ENCODE results near the gene CELF2. TPM values are rescaled to one million over a fixed set of nuclear protein-coding genes. Genes with fewer than 3 reads are reported as not detected.

CELF2 gene
- total RNA-seq, 1 experiment from 2014 or later, result 0.51 TPM

DNA sequence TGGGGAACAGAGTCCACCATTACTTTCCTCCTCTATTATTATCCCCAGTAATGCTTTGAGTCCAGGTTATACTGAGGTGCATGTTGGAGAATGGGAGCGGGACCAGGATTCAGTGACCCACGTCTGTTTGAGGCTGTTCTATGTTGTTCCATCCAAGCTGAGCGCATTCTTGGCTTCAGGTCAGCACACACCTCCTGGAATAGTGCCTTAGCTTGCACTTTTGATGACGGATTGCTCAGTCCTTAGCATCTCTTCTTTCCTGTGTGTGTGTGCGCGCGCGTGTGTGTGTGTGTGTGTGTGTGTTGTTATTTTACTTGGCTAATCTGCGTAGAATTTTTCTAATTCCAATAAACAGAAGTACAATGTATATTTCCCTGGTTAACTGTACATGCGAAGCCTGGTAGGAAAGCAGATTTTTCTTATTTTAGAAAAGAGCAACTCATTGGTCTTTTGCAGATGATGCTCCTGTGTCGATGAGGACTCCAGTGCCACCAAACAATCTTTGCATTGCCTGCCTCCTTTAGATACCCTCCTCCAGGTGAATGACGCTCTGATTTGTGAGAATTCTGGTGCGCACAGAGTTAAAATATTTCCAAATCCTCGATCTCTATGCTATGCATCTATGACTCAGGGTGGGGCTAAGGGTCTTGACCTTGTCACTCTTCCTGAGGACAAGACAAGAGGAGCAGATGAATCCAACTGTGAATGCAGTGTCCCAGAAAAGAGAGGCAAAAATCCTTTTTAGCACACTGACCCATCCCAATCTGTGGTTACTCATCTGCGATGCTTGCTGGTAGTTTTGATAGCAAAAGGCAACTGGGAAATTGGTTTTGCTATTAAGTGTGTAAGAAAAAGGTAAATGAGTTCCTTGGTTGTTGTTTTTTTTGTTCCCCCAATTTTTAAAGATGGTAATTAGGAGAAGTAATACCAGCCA, 13.3 kb upstream of the CELF2 start:
- DNase-seq (ENCODE audit: low read depth), result no peak

DNA sequence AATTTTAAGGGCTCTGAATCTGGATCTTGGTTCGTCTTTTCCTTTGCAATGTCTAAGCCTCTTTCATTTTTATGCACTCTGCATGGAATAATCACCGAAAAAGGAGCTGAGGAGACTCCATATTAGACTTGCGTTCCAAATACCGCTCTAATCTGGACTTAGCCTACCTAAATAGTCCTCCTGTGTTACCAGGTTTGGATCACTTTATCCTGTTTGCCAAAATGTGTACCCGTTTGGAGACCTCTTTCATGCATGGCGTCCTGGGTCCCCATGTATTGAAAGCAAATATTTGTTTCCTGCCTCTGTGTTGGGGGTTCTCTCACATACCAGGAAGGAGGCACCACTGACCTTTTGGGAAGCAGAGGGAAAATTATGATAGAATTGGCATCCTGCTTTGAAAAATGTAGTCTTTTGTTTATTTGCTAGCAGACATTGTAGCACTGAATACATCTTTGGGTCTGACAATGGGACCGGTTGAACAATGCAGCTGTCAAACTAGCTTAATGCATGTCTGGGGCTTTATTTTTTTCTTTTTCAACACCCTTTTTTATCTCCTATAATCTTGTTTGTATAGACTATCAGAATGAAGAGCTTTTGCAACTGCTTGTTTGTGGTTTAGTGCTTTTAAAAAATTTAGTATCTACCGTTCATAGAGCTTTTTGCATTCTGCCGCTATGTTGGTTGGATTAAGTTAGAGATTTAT, 11.8 kb upstream of the CELF2 start:
- DNase-seq (ENCODE audit: low read depth), result no peak

- no peak for DNase-seq (ENCODE audit: low read depth)
These were observed 11.2 kb upstream of the CELF2 start for GRCh38 chr10:11006428-11006825.

DNA sequence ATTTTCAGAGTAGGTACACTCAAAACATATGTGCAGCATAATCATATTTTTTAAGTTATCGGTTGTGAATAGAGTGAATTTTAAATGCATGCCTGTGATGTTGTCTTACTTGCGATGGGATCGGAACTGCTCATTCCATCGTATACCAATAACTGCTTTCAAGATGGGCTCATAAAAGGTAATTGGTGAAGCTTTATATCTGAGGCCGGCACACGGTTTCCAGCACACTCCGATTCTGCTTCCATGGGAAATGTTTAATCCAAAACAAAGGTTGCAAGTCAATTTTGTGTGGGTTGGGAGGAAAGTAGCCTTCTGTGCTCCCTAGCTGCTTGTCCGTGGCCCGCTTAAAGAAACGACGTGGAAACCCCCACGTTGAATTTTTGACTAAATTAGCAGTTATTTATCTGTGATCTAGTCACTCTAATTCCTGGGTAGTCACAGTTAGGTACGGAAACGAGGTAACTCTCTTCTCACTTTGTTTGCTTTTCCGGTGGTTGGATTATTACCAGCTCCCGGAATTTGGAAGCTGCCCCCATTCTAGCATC, 10.1 kb upstream of the CELF2 start:
- no peak for DNase-seq (ENCODE audit: low read depth)

DNA sequence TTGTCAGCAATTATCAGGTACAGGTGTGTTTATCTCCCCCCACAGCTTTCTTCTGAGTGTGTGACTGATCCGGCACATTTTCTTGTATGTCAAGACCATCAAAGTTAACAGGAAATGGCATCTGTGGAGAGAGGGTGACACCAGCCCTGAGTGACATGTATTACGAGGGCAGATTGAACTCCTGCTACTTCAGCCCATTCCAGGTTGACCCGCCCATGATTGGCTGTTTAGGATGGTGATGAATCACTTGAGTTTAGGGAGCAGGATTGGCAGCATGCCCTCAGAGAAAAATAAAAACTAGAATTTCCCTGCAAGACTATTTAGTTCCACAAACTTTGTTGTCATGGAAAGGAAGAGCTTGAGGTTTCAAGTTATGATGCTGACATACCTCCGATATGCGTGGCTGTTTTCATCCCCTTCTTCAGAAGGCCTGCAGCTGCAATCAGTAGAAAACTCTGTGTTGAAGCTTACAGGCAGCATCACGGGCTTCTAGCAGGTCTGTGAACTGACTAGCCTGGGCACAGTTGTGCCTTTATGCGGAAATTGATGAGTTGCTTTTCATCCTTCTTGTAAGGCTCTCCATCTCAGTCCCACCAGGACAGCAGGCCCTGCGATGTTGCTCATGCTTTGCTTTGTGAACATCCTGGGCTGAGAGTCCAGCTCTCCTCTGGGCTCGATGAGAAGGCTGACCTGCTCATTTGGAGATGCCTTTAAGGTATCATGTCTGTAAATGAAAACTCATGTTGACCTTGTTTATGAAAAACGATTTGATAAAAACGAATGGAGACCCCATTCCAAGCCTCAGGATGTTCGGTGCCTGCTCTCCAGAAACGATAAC, 8.0 kb upstream of the CELF2 start:
- DNase-seq (ENCODE audit: low read depth), result no peak

- DNase-seq (ENCODE audit: low read depth), result no peak
These were observed 7.1 kb upstream of the CELF2 start for GRCh38 chr10:11010582-11010981.

- no peak for DNase-seq (ENCODE audit: low read depth)
These were observed 6.2 kb upstream of the CELF2 start for GRCh38 chr10:11011436-11011835.

- no peak for DNase-seq (ENCODE audit: low read depth)
These were observed 5.7 kb upstream of the CELF2 start for GRCh38 chr10:11011984-11012383.

DNA sequence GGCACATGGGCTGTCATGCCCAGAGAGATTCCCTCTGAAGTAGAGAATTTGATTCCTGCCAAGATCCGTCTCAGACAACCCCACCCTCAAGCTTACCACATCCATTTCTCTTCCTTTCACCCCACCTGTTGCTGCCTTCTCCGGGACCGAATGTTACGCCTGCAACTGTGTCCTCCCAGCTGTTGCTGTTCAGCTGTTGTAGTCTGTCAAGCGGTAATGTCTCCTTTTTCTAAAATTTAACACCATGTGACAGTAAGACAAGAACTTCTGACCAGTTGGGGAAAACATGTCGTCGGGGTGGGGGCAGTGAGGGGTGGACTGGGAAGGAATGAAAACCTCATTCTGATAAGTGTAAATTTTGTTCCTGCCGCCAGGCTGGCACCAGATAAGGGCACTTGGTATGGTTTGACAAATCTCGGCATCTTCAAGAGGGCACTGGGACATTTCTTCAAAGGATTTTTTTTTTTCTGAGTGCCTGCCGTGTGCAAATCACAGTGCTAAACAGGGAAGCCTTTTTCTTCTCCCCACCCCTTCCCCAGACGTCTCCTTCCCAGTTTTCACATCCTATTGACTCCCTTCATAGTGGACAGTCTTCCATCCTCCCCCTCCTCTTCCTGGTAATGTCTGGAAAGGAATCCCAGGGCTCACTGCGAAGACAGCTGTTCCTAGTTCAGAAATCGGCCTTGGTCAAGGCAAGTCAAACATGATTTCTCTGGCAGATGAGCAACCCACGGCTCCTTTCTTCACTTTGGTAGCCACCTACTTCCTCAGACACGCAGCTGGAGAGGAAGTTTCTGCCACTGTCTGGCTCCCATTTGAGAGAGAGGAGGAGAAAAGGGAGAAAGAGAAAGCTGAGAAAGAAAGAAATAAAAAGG, 5.0 kb upstream of the CELF2 start:
- no peak for DNase-seq (ENCODE audit: low read depth)

DNA sequence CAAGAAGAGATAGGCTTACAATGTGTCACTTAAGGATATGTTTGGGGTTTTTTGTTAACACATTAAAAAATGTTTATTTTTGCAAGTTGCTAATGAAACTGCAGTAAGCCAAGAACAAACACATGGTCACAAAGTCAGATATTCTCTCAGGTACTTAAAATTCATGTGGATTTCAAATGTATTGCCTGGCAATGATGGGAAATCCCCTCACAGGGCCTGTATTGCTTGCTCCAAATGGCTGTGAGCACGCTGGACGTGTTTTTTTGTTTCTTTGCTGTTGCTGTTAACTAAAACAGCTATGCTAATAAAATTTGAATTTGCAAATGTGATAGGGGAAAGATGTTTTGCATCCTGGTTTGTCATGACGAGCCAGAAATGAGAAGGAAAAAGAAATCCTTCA, 3.8 kb upstream of the CELF2 start:
- DNase-seq (ENCODE audit: low read depth), result no peak

DNA sequence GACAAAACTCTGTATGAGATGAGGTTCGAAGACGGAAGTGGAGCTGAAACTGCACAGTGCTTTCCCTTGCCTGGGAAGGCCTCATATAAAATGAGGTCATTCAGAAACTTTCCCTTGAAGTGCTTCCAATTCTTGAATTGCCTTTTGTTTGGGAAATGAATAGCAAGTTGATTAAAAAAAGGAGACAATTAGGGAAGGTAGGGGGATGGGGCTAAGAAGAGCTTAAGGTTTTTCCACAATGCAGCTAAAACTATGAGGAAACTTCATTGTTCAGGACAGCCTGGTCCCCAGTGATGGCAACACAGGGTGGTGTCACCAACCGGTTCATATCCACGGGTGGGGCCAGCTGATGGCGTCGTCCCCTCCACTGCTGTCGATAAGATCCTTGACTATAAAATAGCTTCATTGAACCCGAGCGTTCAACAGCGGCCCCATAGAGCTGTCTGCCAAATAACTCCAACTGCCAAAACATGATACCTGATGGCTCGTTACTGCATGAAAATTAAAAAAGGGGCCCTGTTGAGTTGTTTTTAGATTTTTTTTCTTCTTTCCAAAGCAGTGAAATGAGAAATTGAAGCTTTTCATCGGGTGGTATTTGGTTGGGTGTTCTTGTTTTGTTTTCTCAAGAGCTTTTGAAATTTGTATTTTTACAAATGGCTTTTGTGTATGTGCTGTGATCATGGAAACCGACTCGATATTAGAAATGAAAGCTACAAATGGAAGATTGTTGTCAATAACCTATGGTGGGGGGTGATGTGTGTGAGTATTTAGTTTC, 2.8 kb upstream of the CELF2 start:
- no peak for DNase-seq (ENCODE audit: low read depth)

GRCh38 chr10:11015446-11015934, 2.2 kb upstream of the CELF2 start:
- no peak for DNase-seq (ENCODE audit: low read depth)

- DNase-seq (ENCODE audit: low read depth), result no peak
These were observed 587 bp upstream of the CELF2 start for GRCh38 chr10:11017000-11017569.

DNA sequence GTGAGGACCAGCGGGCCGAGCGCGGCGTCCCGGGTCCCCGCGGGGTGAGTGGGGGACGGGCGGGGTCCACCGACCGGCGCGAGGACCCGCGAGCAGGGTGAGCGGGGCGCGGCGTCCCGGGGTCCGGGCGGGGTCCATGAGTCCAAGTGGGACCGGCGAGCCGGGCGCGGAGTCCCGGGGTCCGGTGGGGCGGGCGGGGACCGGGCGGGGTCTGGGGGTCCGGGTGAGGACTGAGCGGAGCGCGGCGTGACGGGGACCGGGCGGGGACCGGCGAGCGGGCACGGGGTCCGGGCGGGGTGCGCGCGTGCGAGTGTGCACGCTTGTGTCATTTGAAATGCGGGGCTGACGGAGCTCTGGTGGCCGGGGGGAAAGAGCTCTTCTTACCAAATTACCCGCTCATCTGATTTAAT, 765 bp downstream of the CELF2 start:
- DNase-seq (ENCODE audit: low read depth), result no peak

- no peak for DNase-seq (ENCODE audit: low read depth)
These were observed 1.4 kb downstream of the CELF2 start for GRCh38 chr10:11018855-11019631.

DNA sequence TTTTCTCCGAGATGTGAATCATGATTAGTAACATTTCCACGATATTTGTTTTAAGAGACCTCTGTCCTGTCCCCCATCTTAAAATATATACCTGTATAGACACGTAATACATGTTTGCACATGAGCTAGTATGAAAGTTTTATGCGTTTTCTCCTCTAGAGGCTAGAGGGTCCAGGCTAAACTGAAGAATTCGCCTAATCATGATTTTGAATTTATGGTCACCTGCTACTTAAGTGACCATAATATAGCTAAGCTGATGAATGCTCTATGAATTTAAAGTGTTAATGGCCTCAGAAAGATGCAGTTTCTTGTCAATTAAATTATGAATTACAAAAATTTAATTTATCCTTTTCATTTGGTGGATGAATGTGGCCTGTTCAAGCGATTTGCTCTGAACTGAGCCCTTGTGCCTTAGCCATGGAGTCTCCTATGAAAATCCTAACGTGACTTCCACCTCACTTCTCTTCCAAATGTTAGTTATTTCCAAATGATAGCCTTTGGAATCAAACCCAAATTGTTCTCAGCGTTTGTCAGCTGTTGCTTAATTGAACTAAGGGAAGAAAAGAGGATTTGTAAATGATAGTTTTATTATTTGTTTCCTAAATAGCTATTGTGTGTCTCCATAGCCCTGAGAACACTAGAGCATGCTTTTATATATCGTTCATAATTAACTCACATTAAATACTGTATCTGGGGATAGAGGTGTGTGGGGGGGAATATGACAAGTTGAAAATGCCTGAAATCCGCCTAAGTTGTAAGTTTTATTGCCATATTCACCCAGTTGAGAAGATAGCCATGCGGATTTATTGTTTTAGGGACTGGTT, 2.3 kb downstream of the CELF2 start:
- no peak for DNase-seq (ENCODE audit: low read depth)

GRCh38 chr10:11020548-11020942, 2.9 kb downstream of the CELF2 start:
- no peak for DNase-seq (ENCODE audit: low read depth)

DNA sequence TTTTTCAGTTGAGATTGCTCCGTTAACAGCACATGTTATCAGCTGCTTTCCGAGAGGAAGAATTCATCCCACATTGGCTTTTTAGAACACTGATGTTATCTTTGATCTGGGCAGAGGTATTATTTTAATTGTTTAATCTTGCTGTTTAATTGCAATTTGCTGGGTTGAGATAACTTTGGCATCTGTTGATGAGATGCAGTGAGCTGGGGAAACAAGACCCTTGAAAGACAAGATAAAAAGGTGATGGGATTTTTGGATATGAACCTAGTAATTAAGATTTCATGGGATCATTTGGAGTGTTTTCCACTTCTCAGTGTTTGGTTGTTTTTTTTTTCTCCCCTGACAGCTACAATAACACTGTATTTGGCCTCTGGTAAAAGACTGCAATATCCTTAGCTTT, 4.5 kb downstream of the CELF2 start:
- no peak for DNase-seq (ENCODE audit: low read depth)

Measured in Daoy (cell line).